ENCODE measurements around the gene SNTB2.

The SNTB2 gene

DNA sequence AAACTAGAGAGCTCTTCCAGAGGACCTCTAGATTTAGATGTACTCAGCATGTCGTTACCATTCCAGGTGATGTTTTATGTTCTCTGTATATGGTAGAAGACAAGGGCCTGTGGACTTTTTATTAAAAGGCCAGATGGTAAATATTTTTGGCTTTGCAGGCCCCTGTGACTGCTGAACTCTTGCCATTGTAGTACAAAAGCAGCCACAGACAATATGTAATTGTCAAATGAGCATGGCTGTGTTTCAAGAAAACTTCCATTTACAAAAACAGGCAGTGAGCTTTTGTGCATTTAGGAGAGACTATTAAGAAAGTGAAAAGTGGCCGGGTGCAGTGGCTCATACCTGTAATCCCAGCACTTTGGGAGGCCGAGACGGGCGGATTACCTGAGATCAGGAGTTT is 157.2 kb downstream of the SNTB2 start:
- no peak for DNase-seq (ENCODE audit: low read depth)

DNA sequence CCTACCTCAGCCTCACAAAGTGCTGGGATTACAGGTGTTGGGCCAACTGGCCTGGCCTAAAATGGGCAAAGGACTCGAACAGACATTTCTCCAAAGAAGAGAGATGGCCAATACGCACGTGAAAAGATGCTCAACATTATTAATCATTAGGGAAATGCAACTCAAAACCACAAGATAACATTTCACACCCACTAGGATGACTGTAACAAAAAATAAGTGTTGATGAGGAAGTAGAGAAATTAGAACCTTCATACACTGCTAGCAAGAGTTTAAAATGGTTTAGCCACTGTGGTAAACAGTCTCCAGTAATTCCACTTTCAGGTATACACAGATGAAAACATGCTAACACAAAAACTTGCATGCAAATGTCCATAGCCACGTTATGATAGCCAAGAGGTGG is 159.0 kb downstream of the SNTB2 start:
- DNase-seq (ENCODE audit: low read depth), result no peak

DNA sequence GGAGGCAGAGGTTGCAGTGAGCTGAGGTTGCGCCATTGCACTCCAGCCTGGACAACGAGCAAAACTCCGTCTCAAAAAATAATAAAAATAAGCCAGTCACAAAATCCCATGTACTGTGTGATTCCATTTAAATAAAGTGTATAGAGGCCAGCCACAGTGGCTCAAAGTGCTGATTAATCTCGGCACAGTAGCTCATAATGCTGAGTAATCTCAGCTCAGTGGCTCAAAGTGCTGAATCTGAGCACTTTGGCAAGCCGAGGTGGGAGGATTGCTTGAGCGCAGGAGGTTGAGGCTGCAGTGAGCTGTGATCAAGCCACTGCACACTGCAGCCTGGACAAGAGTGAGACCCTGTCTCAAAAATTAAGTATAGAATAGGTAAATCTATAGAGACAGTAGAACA is 159.7 kb downstream of the SNTB2 start:
- DNase-seq (ENCODE audit: low read depth), result no peak

DNA sequence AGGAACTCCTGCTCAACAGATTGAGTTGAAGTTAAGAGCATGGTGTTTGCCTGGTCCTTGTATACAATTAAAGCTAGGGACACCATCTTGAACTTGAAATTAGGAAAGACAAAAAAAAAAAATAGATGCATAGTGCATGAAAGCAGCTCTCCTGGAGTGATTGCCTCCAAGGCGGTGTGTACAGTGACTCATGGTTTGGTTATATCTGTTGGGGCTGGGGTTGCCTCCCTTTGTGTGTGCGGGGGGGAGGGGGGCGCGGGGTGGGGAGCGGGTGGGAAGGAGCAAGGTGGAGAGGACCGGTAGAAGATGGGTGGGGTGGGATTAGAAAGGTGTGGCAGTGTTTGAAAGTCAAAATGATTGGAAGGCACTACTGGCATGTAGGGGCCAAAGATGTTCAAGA is 161.3 kb downstream of the SNTB2 start:
- no peak for DNase-seq (ENCODE audit: low read depth)

DNA sequence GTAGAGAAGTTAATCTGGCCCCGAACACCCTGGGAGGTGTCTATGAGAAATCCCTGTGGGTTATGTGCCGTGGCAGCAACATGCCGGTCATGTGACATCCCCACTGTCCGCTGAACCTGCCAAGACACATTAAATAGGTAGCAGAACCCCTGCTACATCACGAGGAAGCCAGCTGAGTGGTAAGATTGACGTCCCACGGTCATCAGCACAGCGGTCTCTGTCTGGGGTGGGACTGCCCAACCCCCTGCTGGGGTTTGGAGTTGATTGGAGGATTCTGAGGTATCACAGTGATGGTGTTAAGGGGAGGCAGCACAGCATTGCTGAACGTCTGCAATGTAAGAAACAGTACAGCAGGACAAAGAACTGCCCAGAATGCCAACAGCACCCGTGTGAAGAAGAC is 162.6 kb downstream of the SNTB2 start:
- no peak for DNase-seq (ENCODE audit: low read depth)

DNA sequence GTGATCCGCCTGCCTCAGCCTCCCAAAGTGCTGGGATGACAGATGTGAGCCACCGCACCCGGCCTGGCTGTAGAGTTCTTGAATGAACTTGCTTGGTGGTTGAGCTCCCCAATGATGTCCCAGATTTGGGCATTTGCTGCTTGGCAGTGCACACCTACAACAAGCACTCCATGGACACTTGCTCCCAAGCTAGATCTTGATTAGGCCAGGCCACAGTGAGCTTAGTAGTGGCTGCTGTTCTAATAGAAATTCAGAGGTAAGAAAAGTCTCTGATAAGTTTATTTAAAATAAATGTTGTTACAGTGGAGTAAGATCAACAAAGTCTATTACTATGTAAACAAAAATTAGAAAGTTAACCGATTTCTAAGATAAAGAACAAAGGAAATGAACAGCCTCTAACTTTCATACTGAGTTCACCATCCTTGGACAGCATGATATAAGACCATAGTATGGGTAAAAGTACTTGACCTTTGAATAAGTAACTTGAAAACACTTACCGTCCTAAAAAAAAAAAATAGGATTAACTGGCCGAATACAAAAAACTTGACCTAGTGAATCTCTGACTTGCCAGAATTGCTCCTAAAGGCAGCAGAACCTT is 163.7 kb downstream of the SNTB2 start:
- DNase-seq (ENCODE audit: low read depth), result no peak

DNA sequence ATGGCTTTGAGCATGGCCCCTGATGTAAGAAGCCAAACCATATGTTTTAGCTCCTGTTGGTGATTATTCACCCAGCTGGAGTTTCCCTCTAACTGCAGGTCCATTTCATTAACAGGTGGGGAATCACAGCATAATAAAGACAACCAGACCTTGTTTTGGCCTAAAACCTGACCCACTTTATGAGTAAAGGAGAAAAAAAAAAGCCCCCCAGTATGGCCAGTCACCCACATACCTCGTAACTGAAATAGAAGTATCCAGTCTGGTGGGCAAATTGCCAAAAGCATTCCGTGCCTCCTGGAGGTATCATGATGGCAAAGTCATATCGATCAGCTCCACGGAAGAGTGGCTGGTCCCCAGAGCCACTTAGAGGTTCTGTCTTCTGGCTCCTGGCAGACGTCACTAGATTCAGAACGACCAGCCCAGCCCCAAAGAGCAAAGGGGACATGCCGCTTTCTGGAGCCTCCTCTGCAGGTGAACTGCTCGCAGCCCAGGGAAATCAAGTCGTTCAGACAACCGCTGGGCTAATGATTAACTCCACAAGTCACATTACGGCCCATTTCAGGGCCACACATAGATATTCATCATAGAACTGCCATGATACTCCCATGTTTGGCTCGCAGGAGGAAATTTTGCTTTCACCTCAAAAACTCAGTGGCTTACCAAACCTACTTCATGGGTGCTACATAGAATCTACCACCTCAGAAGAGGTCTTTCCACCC is 164.5 kb downstream of the SNTB2 start, which contains the start of gene TMED6:
TSS of gene TMED6 (minus strand) at position 478 of the 719 bp plus-strand sequence. CDS start at position 445, 33 bp downstream.
- DNase-seq (ENCODE audit: low read depth), result no peak
